Breast epithelium (tissue), 4 donors: ENCODE measurements around the gene CHMP4B. TPM values are rescaled to one million over a fixed set of nuclear protein-coding genes. Genes with fewer than 3 reads are reported as not detected.

ENCODE experiments used
- DNase-seq, 2 donors: peaks; one replicate each; pipeline ENCODE4 v3.0.0-alpha.2; 2019; ENCODE audit warnings: low spot score in 2 of 2
- H3K27ac ChIP-seq, 2 donors: fragments of 200-600 bp; sonication (generic) in 1 of 2; one replicate each; pipeline ENCODE4 v1.5.1; 2016 to 2019; ENCODE audit warnings: mild to moderate bottlenecking in 1 of 2
- H3K27me3 ChIP-seq, 2 donors: fragments of 200-600 bp; sonication (generic) in 1 of 2; one replicate each; pipeline versions ENCODE4 v1.5.1 to v1.6.0; 2017 to 2019; ENCODE audit warnings: control low read depth in 1 of 2, mild to moderate bottlenecking in 1 of 2
- H3K36me3 ChIP-seq: fragments of 200-600 bp; one replicate; pipeline ENCODE4 v1.5.1; 2019
- H3K4me1 ChIP-seq, 2 donors: fragments of 200-600 bp; sonication (generic); one replicate each; pipeline ENCODE4 v1.5.1; 2016 to 2019; ENCODE audit warnings: control low read depth in 1 of 2
- H3K4me3 ChIP-seq, 3 donors: fragments of 200-600 bp; sonication (generic); 1 replicate in 2 of 3; 2 replicates in 1 of 3; pipeline ENCODE4 v1.5.1; 2016 to 2019; ENCODE audit warnings: mild to moderate bottlenecking in 3 of 3, moderate library complexity in 2 of 3
- H3K9me3 ChIP-seq, 2 donors: fragments of 200-600 bp; sonication (generic) in 1 of 2; one replicate each; pipeline ENCODE4 v1.5.1; 2016 to 2019; ENCODE audit warnings: control low read depth in 1 of 2
- CTCF ChIP-seq, 3 donors: fragments of 450-650 bp; IDR thresholded peaks; one replicate each; pipeline ENCODE4 v1.5.1; 2016 to 2017; ENCODE audit warnings: antibody characterized with exemption in 3 of 3, mild to moderate bottlenecking in 3 of 3, moderate library complexity in 3 of 3
- POLR2A ChIP-seq: fragments of 450-650 bp; IDR thresholded peaks from one replicate; pipeline ENCODE4 v1.6.1; 2016; ENCODE audit warnings: antibody characterized with exemption, mild to moderate bottlenecking, moderate library complexity
- POLR2AphosphoS5 ChIP-seq, 3 donors: sonication (generic); formaldehyde crosslinking; IDR thresholded peaks; one replicate each; pipeline ENCODE4 v1.6.1; 2017; ENCODE audit warnings: antibody characterized with exemption in 3 of 3
- intact Hi-C: fragments of 100-400 bp; cut with DNase I; formaldehyde crosslinking; loops from one replicate; pipeline ENCODE4 v1.15.1; 2023; ENCODE audit warnings: low total_unique reads
- total RNA-seq, 3 donors: library from RNA; depleted of rRNA; stranded (reverse); fragments of >200 nt; gene quantifications; one replicate each; pipeline ENCODE4 v1.1.0, GENCODE V29; 2016

Gene CHMP4B
- total RNA-seq, 3 donors from 2014 or later: 76.4 to 106 (median 95.4) TPM

GRCh38 chr20:33857722-33858563 is 46.8 kb downstream of the CHMP4B start:
- intact Hi-C loops: no loop called here
- no peaks in the 10 kb centered on the region for H3K27me3 ChIP-seq
- H3K27ac ChIP-seq: no peak overlapping the region
- no peak overlapping the region for H3K4me3 ChIP-seq
- no peak for DNase-seq
- peaks cover 4% of the 10 kb centered on the region for H3K36me3 ChIP-seq
- TF ChIP-seq POLR2A: no peak
- TF ChIP-seq POLR2AphosphoS5 (IDR thresholded peaks at IDR 0.05): no peak
- no peak for TF ChIP-seq CTCF (IDR thresholded peaks at IDR 0.05)
- H3K9me3 ChIP-seq: no peaks in the 10 kb centered on the region
- H3K4me1 ChIP-seq: no peaks in the 10 kb centered on the region

GRCh38 chr20:33858666-33859065 is 47.5 kb downstream of the CHMP4B start:
- intact Hi-C loops: no loop called here
- H3K36me3 ChIP-seq: peaks cover 4% of the 10 kb centered on the region
- H3K4me1 ChIP-seq: no peaks in the 10 kb centered on the region
- no peak for TF ChIP-seq POLR2A
- TF ChIP-seq POLR2AphosphoS5 (IDR thresholded peaks at IDR 0.05): no peak
- TF ChIP-seq CTCF (IDR thresholded peaks at IDR 0.05): no peak
- no peak for DNase-seq
- peak overlapping the region; percentile 25 for H3K27ac ChIP-seq
- no peaks in the 10 kb centered on the region for H3K27me3 ChIP-seq
- no peak overlapping the region for H3K4me3 ChIP-seq
- H3K9me3 ChIP-seq: no peaks in the 10 kb centered on the region

- intact Hi-C loops: no loop called here
- peak overlapping the region; percentile 25 to 56 for H3K27ac ChIP-seq
- H3K9me3 ChIP-seq: no peaks in the 10 kb centered on the region
- H3K36me3 ChIP-seq: peaks cover 4% of the 10 kb centered on the region
- TF ChIP-seq POLR2AphosphoS5 (IDR thresholded peaks at IDR 0.05): peak in 1 of 3 donors; percentile 20
- TF ChIP-seq POLR2A: no peak
- DNase-seq: no peak
- no peaks in the 10 kb centered on the region for H3K27me3 ChIP-seq
- H3K4me1 ChIP-seq: no peaks in the 10 kb centered on the region
- no peak overlapping the region for H3K4me3 ChIP-seq
Observed at GRCh38 chr20:33859157-33859695, 48.1 kb downstream of the CHMP4B start.

- Histone ChIP-seq H3K4me3 (no peak overlapping the region), H3K4me1 (no peaks in the 10 kb centered on the region), H3K27ac (peak overlapping the region; percentile 25 to 56), H3K27me3 (no peaks in the 10 kb centered on the region), H3K36me3 (peaks cover 4% of the 10 kb centered on the region), H3K9me3 (no peaks in the 10 kb centered on the region)
- TF ChIP-seq CTCF (IDR thresholded peaks at IDR 0.05) (no peak), POLR2A (no peak), POLR2AphosphoS5 (IDR thresholded peaks at IDR 0.05) (no peak)
- DNase-seq: no peak
- intact Hi-C loops: no loop called here
Observed at GRCh38 chr20:33859751-33860150, 48.6 kb downstream of the CHMP4B start.

GRCh38 chr20:33861458-33861857 is 50.3 kb downstream of the CHMP4B start:
- TF ChIP-seq POLR2A (no peak), POLR2AphosphoS5 (IDR thresholded peaks at IDR 0.05) (no peak), CTCF (IDR thresholded peaks at IDR 0.05) (no peak)
- H3K36me3 ChIP-seq: peaks cover 4% of the 10 kb centered on the region
- H3K4me3 ChIP-seq: no peak overlapping the region
- H3K4me1 ChIP-seq: no peaks in the 10 kb centered on the region
- no peak for DNase-seq
- H3K27ac ChIP-seq: no peak overlapping the region
- no peaks in the 10 kb centered on the region for H3K9me3 ChIP-seq
- intact Hi-C loops: no loop called here
- no peaks in the 10 kb centered on the region for H3K27me3 ChIP-seq
